A549 (cell line): ENCODE measurements around the gene SORCS2. TPM values are rescaled to one million over a fixed set of nuclear protein-coding genes. Genes with fewer than 3 reads are reported as not detected.

Experiments
- ATAC-seq, 2 experiments: fragments of 200-7000 bp in 1 of 2; fragments of >200 bp in 1 of 2; cut with Nextera tagmentation in 1 of 2; cut with Tn5 transposase in 1 of 2; 3 replicates each; pipeline versions ENCODE4 v1.8.0 to v1.9.1; 2018 to 2020; ENCODE audit warnings: mild to moderate bottlenecking in 1 of 2, moderate library complexity in 1 of 2
- CTCF ChIA-PET: fragments of 300-600 bp; sonication (Branson Sonifier 250); formaldehyde crosslinking; extraction: SDS; loops from one replicate; lab custom pipeline; 2021; ENCODE audit warnings: antibody characterized with exemption, inconsistent platforms; lab: Yijun Ruan, JAX
- POLR2A ChIA-PET: fragments of 350-600 bp; formaldehyde crosslinking; extraction: SDS; loops from one replicate; lab custom pipeline; 2021; ENCODE audit warnings: antibody characterized with exemption, inconsistent platforms; lab: Yijun Ruan, JAX
- DNase-seq, 2 experiments: peaks; one replicate each; pipeline versions ENCODE4 v3.0.0 to v3.0.0-alpha.2; 2011 to 2016; ENCODE audit warnings: low read depth in 1 of 2, low spot score in 1 of 2
- FAIRE-seq: peaks from 2 replicates; lab custom pipeline; 2011; peaks lifted over from hg19 to GRCh38; lab: Jason Lieb, UNC
- H3K27ac ChIP-seq, 2 experiments: fragments of >200 bp; sonication (Bioruptor Twin); formaldehyde crosslinking; 3 replicates each; pipeline ENCODE4 v1.5.1; 2016 to 2017
- H3K4me1 ChIP-seq: fragments of >200 bp; sonication (Bioruptor Twin); formaldehyde crosslinking; 3 replicates; pipeline ENCODE4 v1.6.1; 2016
- H3K4me2 ChIP-seq: fragments of >200 bp; sonication (Bioruptor Twin); formaldehyde crosslinking; 3 replicates; pipeline ENCODE4 v1.6.1; 2016
- H3K4me3 ChIP-seq: fragments of >200 bp; sonication (Bioruptor Twin); formaldehyde crosslinking; 3 replicates; pipeline ENCODE4 v1.5.1; 2016
- H3K9me3 ChIP-seq: fragments of >200 bp; sonication (Bioruptor Twin); formaldehyde crosslinking; 3 replicates; pipeline ENCODE4 v1.6.1; 2016
- BCL3 ChIP-seq: fragments of >200 bp; sonication (Bioruptor Twin); formaldehyde crosslinking; IDR thresholded peaks from 3 replicates; pipeline ENCODE4 v1.6.1; 2016
- CHD4 ChIP-seq: fragments of 200-600 bp; sonication (generic); IDR thresholded peaks from 2 replicates; pipeline ENCODE4 v1.6.1; 2016; ENCODE audit warnings: antibody characterized with exemption, mild to moderate bottlenecking, borderline replicate concordance
- CTCF ChIP-seq: fragments of >200 bp; sonication (Bioruptor Twin); formaldehyde crosslinking; IDR thresholded peaks from 3 replicates; pipeline ENCODE4 v1.5.1; 2016
- E2F6 ChIP-seq: IDR thresholded peaks from 2 replicates; pipeline ENCODE4 v1.6.1; 2012; ENCODE audit warnings: low read depth, borderline replicate concordance
- EHF ChIP-seq: fragments of 250-450 bp; sonication (Bioruptor Pico); IDR thresholded peaks from 2 replicates; pipeline ENCODE4 v1.5.0; 2020; ENCODE audit warnings: mild to moderate bottlenecking
- ELK1 ChIP-seq: fragments of 150-350 bp; IDR thresholded peaks from 2 replicates; pipeline ENCODE4 v1.6.1; 2014; ENCODE audit warnings: low read depth, mild to moderate bottlenecking, low read length
- ESRRA ChIP-seq: fragments of 150-350 bp; IDR thresholded peaks from 2 replicates; pipeline ENCODE4 v1.6.1; 2014; ENCODE audit warnings: mild to moderate bottlenecking, low read length, borderline replicate concordance
- FOXS1 ChIP-seq: fragments of 250-450 bp; sonication (Bioruptor Pico); IDR thresholded peaks from 2 replicates; pipeline ENCODE4 v1.5.0; 2020; ENCODE audit warnings: mild to moderate bottlenecking, moderate library complexity
- GATA3 ChIP-seq: IDR thresholded peaks from 2 replicates; pipeline ENCODE4 v1.6.1; 2012; ENCODE audit warnings: borderline replicate concordance
- HOXB13 ChIP-seq: fragments of 250-450 bp; sonication (Bioruptor Pico); IDR thresholded peaks from 2 replicates; pipeline ENCODE4 v1.5.0; 2020; ENCODE audit warnings: low read depth, mild to moderate bottlenecking, moderate library complexity
- JUNB ChIP-seq: fragments of >200 bp; sonication (Bioruptor Twin); formaldehyde crosslinking; IDR thresholded peaks from 2 replicates; pipeline ENCODE4 v1.6.1; 2016
- KDM1A ChIP-seq: fragments of 200-600 bp; sonication (generic); IDR thresholded peaks from 2 replicates; pipeline ENCODE4 v1.6.1; 2016; ENCODE audit warnings: low read depth, mild to moderate bottlenecking
- KDM5A ChIP-seq: fragments of 200-600 bp; sonication (generic); IDR thresholded peaks from 2 replicates; pipeline ENCODE4 v1.6.1; 2016; ENCODE audit warnings: antibody characterized with exemption, mild to moderate bottlenecking
- MAFK ChIP-seq: fragments of 450-650 bp; IDR thresholded peaks from 2 replicates; pipeline ENCODE4 v1.6.1; 2014; ENCODE audit not compliant: partially characterized antibody
- MAZ ChIP-seq: fragments of 150-350 bp; IDR thresholded peaks from 2 replicates; pipeline ENCODE4 v1.6.1; 2014; ENCODE audit warnings: antibody characterized with exemption, low read depth, low read length, borderline replicate concordance
- NFE2L2 ChIP-seq: fragments of 150-350 bp; conservative IDR thresholded peaks from 2 replicates; pipeline ENCODE4 v1.6.1; 2014; ENCODE audit warnings: low read length
- PBX3 ChIP-seq: IDR thresholded peaks from 2 replicates; pipeline ENCODE4 v1.6.1; 2012
- POLR2AphosphoS2 ChIP-seq: conservative IDR thresholded peaks from 2 replicates; pipeline ENCODE4 v1.6.1; 2012; ENCODE audit warnings: low read length, improper control_type of control experiment, inconsistent platforms
- RARB ChIP-seq: fragments of 250-450 bp; sonication (Bioruptor Pico); IDR thresholded peaks from 2 replicates; pipeline ENCODE4 v1.8.0; 2021; ENCODE audit warnings: mild to moderate bottlenecking, moderate library complexity
- TFCP2L1 ChIP-seq: fragments of 250-450 bp; sonication (Bioruptor Pico); IDR thresholded peaks from 2 replicates; pipeline ENCODE4 v1.5.0; 2021; ENCODE audit warnings: mild to moderate bottlenecking
- USF2 ChIP-seq: fragments of 450-650 bp; IDR thresholded peaks from 2 replicates; pipeline ENCODE4 v1.6.1; 2014; ENCODE audit warnings: antibody characterized with exemption
- ZC3H11A ChIP-seq: fragments of 450-650 bp; IDR thresholded peaks from 2 replicates; pipeline ENCODE4 v1.6.1; 2014; ENCODE audit warnings: antibody characterized with exemption, mild to moderate bottlenecking
- ZNF302 ChIP-seq: fragments of 250-450 bp; sonication (Bioruptor Pico); IDR thresholded peaks from 2 replicates; pipeline ENCODE4 v1.9.0; 2021; ENCODE audit warnings: inconsistent platforms, mild to moderate bottlenecking, moderate library complexity
- WGBS: methylation state at CpG from one replicate; pipeline ENCODE4 v1.1.6; 2017; ENCODE audit errors: missing lambda C conversion rate; 5-methylcytosine and 5-hydroxymethylcytosine counted together
- polyA plus RNA-seq, 4 experiments: library from polyadenylated mRNA; depleted of rRNA in 3 of 4; stranded (reverse); fragments of >200 nt; fragmentation: RNase III in 1 of 4; extraction: RNeasy Plus Mini Kit Qiagen cat#74134 plus additional on column Dnase treatment in 1 of 4; gene quantifications; 2 replicates in 3 of 4; 3 replicates in 1 of 4; pipeline ENCODE4 v1.2.3, GENCODE V29; 2011 to 2017

SORCS2 gene
- polyA plus RNA-seq, 2 of the 4 experiments (the other 2 are of a cell fraction) = 1.4 to 4.6 TPM

- Histone ChIP-seq H3K4me2 (no peak overlapping the region), H3K27ac (no peak overlapping the region), H3K9me3 (no peaks in the 10 kb centered on the region), H3K4me3 (no peak overlapping the region), H3K4me1 (peaks cover 15% of the 10 kb centered on the region)
- 80% methylated on average over 10 of the region's 14 CpGs for WGBS
- ChIA-PET CTCF (interaction anchor here (0.8 to 2.7 kb wide), 8 partner anchors 11 to 180 kb away, joined by 3 to 18 read pairs (median 4); partner anchors contain the start of gene SORCS2), POLR2A (no interaction called here)
- DNase-seq (no peak), ATAC-seq (no peak)
- no peak for TF ChIP-seq TFCP2L1 (CRISPR knock-in tag)
- no peak for TF ChIP-seq FOXS1 (CRISPR knock-in tag)
- TF ChIP-seq USF2 = no peak
- no peak for TF ChIP-seq MAFK
- no peak for TF ChIP-seq ZC3H11A
- TF ChIP-seq GATA3 = no peak
- TF ChIP-seq MAZ = no peak
- no peak for TF ChIP-seq CHD4
- no peak for TF ChIP-seq KDM1A
- TF ChIP-seq, all 56 proteins: peak for 0
- no peak for FAIRE-seq
Measured at GRCh38 chr4:7336732-7337131, 144.4 kb downstream of the SORCS2 start.

GRCh38 chr4:7337196-7338058 is 145.1 kb downstream of the SORCS2 start:
- H3K4me3 ChIP-seq = no peak overlapping the region
- no peak for TF ChIP-seq RARB (CRISPR knock-in tag)
- no peak for TF ChIP-seq ZNF302 (CRISPR knock-in tag)
- no peak for TF ChIP-seq NFE2L2
- no peak for TF ChIP-seq POLR2AphosphoS2
- TF ChIP-seq USF2 = no peak
- TF ChIP-seq JUNB = no peak
- TF ChIP-seq PBX3 = no peak
- no peak for TF ChIP-seq HOXB13 (CRISPR knock-in tag)
- TF ChIP-seq E2F6 = no peak
- no peak for TF ChIP-seq ELK1
- TF ChIP-seq ESRRA = no peak
- no peak for TF ChIP-seq BCL3
- TF ChIP-seq CTCF = no peak
- no peak for TF ChIP-seq EHF (CRISPR knock-in tag)
- TF ChIP-seq KDM5A = no peak
- FAIRE-seq = no peak
- no peak for DNase-seq
- CTCF ChIA-PET = interaction anchor here (0.9 to 2.7 kb wide), 5 partner anchors 8 to 169 kb away, joined by 3 to 18 read pairs (median 5); partner anchors contain the start of gene SORCS2
- no peak for ATAC-seq
- H3K4me2 ChIP-seq = no peak overlapping the region
- H3K9me3 ChIP-seq = no peaks in the 10 kb centered on the region
- no peak overlapping the region for H3K27ac ChIP-seq
- WGBS = 72% methylated on average over 14 of the region's 22 CpGs
- H3K4me1 ChIP-seq = peaks cover 8% of the 10 kb centered on the region
- POLR2A ChIA-PET = no interaction called here
